ENCODE measurements around the gene JOSD1.

The JOSD1 gene

GRCh38 chr22:38699784-38700183, 959 bp downstream of the JOSD1 start:
- peak overlapping the region; percentile 87 for H3K4me3 ChIP-seq (ENCODE audit: low read depth, low read length)
- no peak for TF ChIP-seq CTCF (IDR thresholded peaks at IDR 0.05; ENCODE audit: borderline replicate concordance, insufficient read depth, low read depth, low read length)

- peak overlapping the region; percentile 87 for H3K4me3 ChIP-seq (ENCODE audit: low read depth, low read length)
- no peak for TF ChIP-seq CTCF (IDR thresholded peaks at IDR 0.05; ENCODE audit: borderline replicate concordance, insufficient read depth, low read depth, low read length)
Measured at GRCh38 chr22:38699143-38699542, 1.6 kb downstream of the JOSD1 start.

GRCh38 chr22:38698407-38699094, 2.2 kb downstream of the JOSD1 start:
- no peak for TF ChIP-seq CTCF (IDR thresholded peaks at IDR 0.05; ENCODE audit: borderline replicate concordance, insufficient read depth, low read depth, low read length)
- H3K4me3 ChIP-seq (ENCODE audit: low read depth, low read length) = no peak overlapping the region

- TF ChIP-seq CTCF (IDR thresholded peaks at IDR 0.05; ENCODE audit: borderline replicate concordance, insufficient read depth, low read depth, low read length) = no peak
- no peak overlapping the region for H3K4me3 ChIP-seq (ENCODE audit: low read depth, low read length)
Measured at GRCh38 chr22:38697425-38698089, 3.2 kb downstream of the JOSD1 start.

- H3K4me3 ChIP-seq (ENCODE audit: low read depth, low read length) = no peak overlapping the region
- TF ChIP-seq CTCF (IDR thresholded peaks at IDR 0.05; ENCODE audit: borderline replicate concordance, insufficient read depth, low read depth, low read length) = no peak
Measured at GRCh38 chr22:38696606-38697424, 3.9 kb downstream of the JOSD1 start.

- TF ChIP-seq CTCF (IDR thresholded peaks at IDR 0.05; ENCODE audit: borderline replicate concordance, insufficient read depth, low read depth, low read length) = no peak
- H3K4me3 ChIP-seq (ENCODE audit: low read depth, low read length) = no peak overlapping the region
Measured at GRCh38 chr22:38694940-38695339, 5.8 kb downstream of the JOSD1 start.

Measured in GM12875 (cell line).